GM19035 (cell line): ENCODE measurements around the gene VNN1.

ENCODE experiments used
- ATAC-seq: cut with Tn5 transposase; IDR thresholded peaks from one replicate; pipeline ENCODE4 v1.9.1; 2021; ENCODE audit not compliant: unreplicated experiment

Gene VNN1, protein sequence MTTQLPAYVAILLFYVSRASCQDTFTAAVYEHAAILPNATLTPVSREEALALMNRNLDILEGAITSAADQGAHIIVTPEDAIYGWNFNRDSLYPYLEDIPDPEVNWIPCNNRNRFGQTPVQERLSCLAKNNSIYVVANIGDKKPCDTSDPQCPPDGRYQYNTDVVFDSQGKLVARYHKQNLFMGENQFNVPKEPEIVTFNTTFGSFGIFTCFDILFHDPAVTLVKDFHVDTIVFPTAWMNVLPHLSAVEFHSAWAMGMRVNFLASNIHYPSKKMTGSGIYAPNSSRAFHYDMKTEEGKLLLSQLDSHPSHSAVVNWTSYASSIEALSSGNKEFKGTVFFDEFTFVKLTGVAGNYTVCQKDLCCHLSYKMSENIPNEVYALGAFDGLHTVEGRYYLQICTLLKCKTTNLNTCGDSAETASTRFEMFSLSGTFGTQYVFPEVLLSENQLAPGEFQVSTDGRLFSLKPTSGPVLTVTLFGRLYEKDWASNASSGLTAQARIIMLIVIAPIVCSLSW

DNA sequence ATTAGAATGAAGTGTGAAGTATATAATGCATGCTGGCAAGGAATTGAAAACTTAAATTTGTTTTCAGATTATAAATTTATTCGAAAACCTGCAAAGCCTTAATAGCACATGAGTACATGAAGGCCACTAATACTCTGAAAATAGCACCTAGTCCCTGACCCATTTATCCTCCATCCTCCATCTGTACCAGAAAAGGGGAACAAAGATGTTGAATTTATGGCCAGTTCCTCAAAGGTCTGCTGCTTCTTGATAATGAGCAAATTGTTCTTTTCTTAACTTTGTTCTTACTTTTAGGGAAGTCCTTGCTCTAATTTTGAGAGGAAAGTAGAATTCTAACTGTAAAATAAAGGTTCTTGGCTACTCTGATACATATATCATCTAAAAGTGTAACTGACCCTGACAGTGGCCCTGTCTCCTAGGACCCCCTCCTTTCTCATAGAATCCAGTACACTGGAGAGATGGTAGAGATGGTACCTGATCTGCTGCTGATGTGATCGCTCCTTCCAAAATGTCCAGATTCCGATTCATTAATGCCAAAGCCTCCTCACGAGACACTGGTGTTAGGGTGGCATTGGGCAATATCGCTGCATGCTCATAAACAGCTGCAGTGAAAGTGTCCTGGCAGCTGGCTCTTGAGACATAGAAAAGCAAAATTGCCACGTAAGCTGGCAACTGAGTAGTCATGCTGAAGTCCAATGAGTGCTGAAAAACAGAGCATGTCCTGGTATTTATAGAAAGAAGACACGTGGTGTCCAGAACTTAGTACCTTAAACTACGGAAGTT, at the start of gene VNN1:
TSS of gene VNN1 (minus strand) at position 704 of the 783 bp plus-strand sequence. CDS start at position 684, 20 bp downstream.
- ATAC-seq, result no peak

DNA sequence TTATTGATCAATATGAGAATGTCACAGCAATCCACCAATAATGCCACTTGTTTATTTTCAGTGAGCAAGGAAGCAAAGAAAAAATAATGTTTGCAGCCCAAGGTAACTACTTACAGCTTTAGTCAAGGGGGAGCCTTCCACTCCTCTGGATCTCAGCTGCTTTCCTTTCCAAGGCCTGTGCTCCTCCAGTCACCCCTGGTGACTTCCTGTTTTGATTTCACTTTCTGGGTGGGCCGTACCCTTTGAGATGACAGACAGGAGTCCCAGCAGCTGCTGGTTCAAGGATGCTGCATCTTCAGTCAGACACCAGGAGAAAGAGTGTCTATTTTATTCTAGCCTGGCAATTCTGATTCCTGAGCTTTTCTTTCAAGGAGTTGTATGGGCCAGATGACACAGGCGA, 49.4 kb upstream of the VNN1 start:
- ATAC-seq, result peak; percentile 90

DNA sequence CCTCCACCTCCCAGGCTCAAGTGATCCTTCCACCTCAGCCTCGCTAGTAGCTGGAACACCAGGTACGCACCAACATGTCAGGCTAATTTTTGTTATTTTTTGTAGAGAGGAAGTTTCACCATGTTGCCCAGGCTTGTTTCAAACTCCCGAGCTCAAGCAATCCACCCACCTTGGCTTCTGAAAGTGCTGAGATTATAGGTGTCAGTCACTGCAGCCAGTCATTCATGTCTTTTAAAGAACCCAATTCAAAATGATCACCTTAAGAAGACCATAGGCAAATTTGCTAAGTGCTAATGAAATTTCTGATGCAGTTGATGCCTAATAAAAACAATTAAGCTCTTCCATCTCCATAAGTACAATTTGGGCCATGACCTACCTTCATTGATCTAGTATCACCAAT, 46.4 kb upstream of the VNN1 start:
- no peak for ATAC-seq

DNA sequence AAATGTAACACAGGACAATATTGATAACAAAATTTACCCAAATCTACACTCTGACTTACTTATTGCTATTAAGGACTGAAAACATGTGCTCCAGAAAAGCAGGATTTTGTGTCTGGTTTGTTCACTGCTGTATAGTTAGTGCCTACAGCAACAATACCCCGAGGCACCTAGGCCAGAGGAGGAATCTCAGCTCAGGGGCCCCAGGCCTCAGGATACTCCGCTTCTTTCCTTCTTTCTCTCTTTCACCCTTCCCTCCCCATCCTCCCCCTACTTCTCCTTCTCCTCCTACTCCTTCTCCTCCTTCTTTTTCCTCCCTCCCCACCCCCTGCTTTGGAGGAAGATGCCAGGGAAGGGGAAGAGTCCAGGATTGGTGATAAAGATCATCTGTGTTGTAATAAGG, 44.8 kb upstream of the VNN1 start:
- ATAC-seq, result no peak

DNA sequence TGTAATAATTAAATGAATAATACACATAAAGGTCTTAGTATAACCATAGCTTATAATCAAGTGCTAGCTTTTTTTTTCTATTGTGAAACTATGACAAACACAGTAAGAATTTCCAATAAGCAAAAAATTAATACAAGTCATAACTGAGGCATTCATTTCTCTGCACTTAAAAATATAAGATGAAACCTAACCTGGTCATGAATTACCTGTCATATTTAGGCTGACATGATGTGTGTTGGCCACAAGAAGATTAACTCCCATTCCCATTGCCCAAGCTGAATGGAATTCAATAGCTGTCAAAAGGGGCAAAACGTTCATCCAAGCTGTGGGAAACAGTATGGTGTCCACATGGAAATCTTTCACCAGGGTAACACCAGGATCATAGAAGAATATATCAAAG, 38.4 kb upstream of the VNN1 start:
- no peak for ATAC-seq

DNA sequence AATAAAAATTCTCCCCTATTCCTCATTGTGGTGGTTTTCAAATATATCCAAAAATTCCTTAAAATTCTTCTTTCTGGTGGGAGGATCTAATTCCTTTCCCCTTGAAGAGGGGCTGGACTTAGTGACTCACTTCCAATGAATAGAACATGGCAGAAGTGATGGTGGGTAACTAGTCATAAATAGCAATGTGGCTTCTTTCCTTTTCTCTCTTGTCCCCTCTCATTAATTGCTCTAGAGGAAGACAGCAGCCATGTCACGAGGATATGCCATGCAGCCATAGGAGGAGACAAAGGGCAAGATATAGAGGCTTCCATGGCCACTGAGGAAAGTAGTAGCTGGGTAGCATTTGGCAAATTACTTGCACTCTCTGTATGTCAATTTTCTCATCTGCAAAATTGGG, 38.0 kb upstream of the VNN1 start:
- no peak for ATAC-seq

DNA sequence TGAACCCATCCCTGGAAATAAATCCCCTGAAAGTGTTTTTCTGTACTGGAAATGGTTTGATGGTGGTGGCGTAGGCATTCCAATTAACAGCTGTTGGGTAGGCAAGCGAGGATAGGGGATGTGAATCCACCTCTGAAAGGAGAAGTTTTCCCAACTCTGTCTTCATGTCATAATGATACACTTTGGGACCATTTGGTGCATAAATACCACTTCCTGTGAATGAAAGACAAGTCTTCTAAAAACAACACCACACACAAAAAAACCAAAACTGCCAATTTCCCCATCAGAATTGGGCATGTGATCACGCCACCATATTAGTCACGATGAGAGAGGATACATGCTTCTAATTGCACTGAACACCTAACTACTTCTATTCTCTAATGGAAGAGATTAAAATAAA, 37.5 kb upstream of the VNN1 start:
- peak; percentile 37 for ATAC-seq

DNA sequence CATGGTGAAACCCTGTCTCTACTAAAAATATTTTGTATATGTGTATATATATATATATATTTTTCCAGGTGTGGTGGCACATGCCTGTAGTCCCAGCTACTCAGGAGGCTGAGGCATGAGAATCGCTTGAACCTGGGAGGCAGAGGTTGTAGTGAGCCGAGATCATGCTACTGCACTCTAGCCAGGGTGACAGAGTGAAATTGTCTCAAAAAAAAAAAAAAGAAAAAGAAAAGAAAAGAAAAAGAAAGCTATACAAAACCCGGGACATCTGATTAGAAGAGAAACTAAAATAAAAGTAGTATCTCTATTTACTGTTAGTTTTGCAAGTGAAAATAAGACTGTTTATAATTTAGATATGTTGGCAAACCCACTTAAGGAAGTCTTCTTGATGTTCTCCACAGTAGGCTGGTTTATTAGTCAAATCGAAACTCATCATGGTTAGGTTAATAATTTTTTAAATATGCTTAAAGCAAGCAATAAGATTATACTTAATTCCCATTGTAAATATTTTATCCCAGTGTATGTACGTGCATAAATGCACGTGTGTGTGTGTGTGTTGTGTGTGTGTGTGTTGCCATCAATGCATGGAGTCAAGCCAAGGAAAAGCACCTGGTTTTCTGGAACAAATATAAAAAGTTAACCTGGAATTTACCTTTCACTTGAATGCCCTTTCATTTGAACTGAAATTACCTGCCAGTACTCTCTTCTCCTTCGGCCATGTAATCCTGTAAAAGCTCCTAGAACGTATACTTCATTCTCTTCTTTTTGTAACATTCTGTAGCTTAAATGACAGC, 36.8 kb upstream of the VNN1 start:
- peak; percentile 87 for ATAC-seq

DNA sequence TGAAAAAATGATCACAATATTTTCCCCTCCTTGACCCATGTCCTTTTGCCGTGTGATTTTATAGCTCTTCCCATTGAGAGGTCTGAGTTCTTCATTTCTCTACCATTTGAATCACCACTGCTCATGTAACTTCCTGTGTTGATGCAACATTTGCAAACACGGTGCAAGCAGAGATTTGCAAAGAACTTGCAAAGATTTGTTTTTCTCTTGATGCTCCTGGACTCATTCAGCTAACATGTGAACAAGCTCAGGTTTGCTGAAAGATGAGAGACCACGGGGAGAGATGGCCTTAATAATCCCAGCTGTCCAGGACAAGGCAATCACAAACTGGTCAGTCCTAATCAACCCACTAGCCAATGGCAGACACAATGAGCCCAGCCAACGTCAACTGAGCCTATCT, 35.3 kb upstream of the VNN1 start:
- ATAC-seq, result no peak

DNA sequence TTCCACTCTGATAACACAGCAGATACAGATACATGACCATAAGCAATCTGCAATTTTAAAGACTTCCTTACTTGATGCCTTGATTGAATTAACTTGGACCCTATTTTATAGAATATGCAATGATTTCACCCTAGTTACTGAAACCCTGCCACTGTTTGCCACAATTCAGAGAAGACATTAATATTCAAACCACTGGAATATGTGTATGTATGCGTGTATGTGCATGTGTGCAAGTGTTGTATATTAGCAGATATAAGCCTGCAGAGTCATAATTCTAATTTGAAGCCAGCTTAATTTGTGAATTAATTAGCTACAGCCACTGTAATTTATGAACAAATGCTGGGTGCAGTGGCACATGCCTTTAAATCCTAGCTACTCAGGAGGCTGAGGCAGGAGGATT, 34.6 kb upstream of the VNN1 start:
- no peak for ATAC-seq

DNA sequence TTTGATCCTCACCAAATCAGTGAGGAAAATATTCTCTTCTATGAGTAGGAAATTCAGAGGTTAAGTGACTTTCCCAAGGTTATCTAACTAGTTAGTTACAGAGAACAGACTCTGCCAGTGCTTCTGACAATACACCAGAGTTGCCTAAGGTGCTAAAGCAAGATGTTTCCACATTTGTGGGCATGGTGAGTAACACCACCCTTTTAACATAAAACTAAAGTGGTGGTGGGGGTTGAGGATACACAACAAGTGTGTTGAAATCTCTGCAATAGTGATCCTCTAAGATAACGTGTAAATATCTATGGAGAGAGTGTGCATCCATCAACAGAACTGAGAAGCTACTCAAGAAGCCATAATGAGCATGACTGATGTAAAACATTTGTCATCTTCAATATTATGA, 32.2 kb upstream of the VNN1 start:
- ATAC-seq, result no peak

DNA sequence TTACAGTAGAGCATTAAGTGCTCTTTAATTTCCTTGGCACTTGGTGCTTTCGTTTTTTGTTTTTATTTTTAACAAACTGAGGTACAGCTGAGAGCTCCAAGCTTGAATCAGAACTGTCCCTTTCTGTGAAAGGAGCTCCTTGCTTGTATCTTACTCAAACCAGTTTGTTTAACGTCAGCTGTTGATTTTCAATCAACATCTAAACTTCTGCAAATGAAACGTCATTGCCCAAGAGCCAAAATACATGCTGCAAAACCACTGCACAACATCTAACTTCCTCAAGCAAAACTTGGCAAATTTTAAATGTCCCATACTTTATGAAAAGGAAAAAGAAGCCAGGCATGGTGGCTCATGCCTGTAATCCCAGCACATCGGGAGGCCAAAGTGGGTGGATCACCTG, 28.6 kb upstream of the VNN1 start:
- no peak for ATAC-seq

DNA sequence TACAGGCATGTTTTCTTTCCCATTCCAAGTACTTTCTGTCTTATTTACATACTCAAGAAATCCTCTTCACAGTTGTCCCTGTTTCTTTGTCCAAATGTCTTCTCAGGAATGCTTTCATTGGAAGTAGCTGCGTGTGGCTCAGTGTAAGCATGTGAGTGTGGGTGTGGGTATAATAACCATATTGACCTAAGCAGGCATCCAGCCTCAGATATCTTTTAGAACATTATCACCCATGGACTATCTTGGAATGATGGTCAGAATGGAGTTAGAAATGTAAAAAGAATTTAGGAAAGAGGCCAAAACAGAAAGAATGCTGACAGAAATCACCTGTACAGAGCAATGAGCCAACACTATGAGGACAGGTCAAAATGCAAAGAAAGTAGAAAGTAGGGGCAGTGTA, 27.4 kb upstream of the VNN1 start:
- ATAC-seq, result no peak

DNA sequence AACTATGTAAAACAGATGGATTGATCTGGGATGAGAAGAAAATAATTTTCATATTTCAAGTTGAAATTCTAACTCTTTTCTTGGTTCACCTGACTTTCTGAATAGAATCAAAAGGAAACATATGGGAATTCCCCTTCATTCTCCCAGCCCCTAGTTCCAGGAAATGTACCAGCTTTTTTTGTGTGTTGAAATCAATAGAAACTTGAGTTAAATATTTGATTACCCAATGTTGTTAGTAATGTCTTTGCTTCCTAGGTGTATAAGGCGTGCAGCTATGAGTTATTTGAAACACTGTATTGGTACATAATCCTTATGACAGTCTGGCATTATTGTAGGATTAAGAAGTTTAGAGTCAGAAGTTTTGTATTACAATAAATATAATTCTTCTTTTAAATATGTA, 22.4 kb upstream of the VNN1 start:
- ATAC-seq, result no peak

DNA sequence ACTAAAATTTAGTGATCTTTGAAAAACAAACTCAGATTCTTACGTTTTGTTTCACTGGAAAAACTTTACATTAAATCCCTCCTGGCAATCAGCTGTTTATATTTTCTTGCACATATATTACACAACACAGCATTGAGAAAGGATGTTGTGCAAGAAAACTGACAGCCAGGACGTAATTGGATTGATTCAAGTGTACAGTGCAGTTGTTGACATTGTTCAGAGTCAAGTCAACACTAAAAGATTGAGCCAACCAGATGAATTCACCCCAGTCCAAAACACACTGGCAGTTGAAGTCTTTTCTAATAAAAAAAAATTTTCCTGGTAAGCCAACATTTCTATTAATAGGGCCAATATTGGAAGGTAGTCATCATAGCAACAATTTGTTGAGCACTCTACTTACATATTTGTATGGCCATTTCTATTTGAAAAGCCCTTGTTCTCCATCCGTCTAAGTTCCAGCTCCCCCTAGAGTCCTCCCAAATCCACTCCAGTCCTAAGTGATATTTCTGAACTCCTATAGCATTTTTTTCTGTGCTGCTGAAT, 20.9 kb upstream of the VNN1 start:
- no peak for ATAC-seq

DNA sequence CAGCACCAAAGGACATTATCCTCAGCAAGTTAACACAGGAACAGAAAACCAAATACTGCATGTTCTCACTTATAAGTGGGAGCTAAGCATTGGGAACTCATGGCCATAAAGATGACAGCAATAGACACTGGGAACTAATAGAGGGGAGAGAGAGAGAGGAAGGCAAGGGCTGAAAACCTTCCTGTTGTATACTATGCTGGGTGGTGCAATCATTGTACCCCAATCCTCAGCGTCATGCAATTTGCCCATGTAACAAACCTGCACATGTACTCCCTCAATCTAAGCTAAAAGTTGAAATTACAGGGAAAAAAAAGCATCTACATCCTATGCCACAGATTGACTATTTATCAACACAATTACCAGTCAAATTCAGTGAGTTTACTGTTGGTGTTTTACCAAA, 20.0 kb upstream of the VNN1 start:
- ATAC-seq, result no peak

DNA sequence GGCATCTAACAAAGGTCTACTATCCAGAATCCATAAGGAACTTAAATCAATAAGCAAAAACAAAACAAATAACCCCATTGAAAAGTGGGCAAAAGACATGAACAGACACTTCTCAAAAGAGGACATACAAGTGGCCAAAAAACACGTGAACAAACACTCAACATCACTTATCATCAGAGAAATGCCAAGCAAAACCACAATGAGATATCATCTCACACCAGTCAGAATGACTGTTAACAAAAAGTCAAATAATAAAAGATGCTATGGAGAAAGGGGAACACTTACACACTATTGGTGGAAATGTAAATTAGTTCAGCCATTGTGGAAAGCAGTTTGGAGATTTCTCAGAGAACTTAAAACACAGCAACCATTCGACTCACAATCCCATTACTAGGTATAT, 19.4 kb upstream of the VNN1 start:
- no peak for ATAC-seq

DNA sequence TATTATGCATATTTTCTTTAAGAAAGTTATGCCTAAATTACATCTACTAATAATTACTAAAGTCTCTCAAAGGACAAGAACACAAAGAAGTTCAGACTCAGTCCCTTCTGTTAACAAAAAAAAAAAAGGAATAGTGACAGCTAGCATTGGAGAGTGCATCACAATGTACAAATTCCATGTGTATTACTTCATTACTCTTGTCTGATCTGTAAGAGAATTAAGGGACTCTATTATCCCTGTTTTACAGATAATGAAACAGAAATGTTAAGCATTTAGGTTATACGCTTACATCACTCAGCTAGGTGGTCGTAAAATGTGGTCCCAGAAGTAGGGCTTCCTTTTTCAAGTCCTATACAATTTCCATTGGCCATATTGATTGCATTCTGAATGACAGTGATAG, 17.2 kb upstream of the VNN1 start:
- no peak for ATAC-seq

DNA sequence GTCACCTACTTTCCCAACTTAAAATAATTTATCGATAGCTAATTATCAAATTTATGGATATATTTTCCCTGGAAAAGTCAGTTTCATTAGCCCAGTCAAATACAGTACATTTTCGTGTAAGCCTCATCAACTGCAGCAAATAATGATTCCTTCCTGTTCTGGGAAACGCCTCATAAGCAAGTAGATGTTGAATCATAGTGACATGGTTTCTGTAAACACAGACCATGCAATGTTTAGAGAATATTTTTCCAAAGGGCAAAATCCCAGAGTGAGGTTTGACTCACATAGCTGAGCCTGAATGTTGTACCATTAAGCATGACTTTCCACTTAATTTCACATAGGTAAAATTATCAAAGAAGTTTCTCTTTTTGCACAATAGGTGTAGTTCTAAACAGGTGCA, 16.7 kb upstream of the VNN1 start:
- no peak for ATAC-seq

DNA sequence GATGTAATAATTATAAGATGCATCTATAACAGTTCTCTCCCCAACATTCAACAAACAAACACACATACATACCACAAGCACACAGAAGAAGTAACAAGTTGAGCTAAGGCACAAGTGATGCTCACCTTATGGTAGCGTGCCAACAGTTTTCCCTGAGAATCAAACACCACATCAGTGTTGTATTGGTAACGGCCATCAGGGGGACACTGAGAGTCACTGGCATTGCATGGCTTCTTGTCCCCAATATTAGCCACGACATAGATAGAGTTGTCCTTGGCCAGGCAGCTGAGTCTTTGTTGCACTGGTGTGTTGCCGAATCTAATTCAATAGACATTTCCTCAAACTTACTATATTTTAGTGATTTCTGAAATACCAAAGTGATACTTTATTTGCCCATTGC, 14.8 kb upstream of the VNN1 start:
- ATAC-seq, result no peak

DNA sequence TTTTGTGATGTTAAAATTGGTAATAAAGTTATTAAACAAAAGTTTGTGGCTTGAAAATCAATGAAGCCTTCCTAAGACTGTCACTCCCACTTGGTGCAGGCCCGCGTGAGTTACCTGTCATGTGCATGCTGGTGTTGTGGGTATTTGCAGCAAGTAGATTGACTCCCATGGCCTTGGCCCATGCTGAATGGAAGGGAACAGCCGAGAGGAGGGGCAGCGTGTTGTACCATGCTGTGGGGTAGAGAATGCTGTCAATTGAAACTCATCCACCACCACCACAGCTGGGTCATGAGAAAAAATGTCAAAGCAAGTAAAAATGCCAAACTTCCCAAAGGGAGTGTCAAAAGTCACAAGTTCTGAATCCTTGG, 12.7 kb upstream of the VNN1 start:
- no peak for ATAC-seq
